ENCODE results near the gene WDR86.

Gene WDR86

GRCh38 chr7:151379534-151380198 is 30.2 kb downstream of the WDR86 start:
- Histone ChIP-seq H3K4me2 (ENCODE audit: low read length) (no peak overlapping the region), H3K4me3 (ENCODE audit: low read depth, low read length, poor library complexity, severe bottlenecking) (no peak overlapping the region), H3K9ac (ENCODE audit: low read length) (no peak overlapping the region), H3K36me3 (ENCODE audit: insufficient read depth, low read length) (peaks cover 14% of the 10 kb centered on the region; the same call in 1 of the 2 replicates), H3F3A (ENCODE audit: insufficient read depth, low read length) (no peaks in the 10 kb centered on the region), H3K79me2 (ENCODE audit: insufficient read depth, low read length) (no peaks in the 10 kb centered on the region), H3K4me1 (ENCODE audit: insufficient read depth, low read length, severe bottlenecking) (peaks cover 10% of the 10 kb centered on the region), H4K20me1 (ENCODE audit: insufficient read depth, low read length) (no peaks in the 10 kb centered on the region), H3K27ac (ENCODE audit: low read depth, low read length, poor library complexity, severe bottlenecking) (no peak overlapping the region), H3K27me3 (ENCODE audit: insufficient read depth, low read length) (peaks cover 7% of the 10 kb centered on the region), H3K9me2 (ENCODE audit: low read depth, low read length) (no peaks in the 10 kb centered on the region), H2AFZ (ENCODE audit: low read length) (no peak overlapping the region), H3K9me3 (ENCODE audit: low read length) (no peaks in the 10 kb centered on the region)
- TF ChIP-seq, protein P1, sequence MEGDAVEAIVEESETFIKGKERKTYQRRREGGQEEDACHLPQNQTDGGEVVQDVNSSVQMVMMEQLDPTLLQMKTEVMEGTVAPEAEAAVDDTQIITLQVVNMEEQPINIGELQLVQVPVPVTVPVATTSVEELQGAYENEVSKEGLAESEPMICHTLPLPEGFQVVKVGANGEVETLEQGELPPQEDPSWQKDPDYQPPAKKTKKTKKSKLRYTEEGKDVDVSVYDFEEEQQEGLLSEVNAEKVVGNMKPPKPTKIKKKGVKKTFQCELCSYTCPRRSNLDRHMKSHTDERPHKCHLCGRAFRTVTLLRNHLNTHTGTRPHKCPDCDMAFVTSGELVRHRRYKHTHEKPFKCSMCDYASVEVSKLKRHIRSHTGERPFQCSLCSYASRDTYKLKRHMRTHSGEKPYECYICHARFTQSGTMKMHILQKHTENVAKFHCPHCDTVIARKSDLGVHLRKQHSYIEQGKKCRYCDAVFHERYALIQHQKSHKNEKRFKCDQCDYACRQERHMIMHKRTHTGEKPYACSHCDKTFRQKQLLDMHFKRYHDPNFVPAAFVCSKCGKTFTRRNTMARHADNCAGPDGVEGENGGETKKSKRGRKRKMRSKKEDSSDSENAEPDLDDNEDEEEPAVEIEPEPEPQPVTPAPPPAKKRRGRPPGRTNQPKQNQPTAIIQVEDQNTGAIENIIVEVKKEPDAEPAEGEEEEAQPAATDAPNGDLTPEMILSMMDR (IDR thresholded peaks at IDR 0.05; ENCODE audit: low read length), result no peak
- no peak for TF ChIP-seq EZH2 (IDR thresholded peaks at IDR 0.05; ENCODE audit: borderline replicate concordance, low read length)

DNA sequence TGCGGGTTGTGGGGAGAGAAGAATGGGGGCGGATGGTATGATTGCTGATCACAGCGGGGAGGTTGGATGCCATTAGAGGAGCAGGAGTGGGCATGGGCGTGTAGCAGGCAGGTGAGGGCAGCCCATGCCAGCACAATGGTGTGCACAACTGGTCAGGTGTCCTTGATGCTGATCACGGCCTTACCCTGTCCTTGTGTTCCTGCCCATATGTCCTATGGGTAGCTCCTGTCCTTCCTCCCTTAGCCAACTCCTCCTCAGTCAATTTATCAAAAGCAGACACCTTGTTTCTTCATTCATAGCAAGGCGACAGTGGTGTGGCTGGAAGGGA is 30.7 kb downstream of the WDR86 start:
- Histone ChIP-seq H3K4me2 (ENCODE audit: low read length) (no peak overlapping the region), H3K4me3 (ENCODE audit: low read depth, low read length, poor library complexity, severe bottlenecking) (no peak overlapping the region), H3K27me3 (ENCODE audit: insufficient read depth, low read length) (peaks cover 4% of the 10 kb centered on the region; the same call in 1 of the 2 replicates), H3K9ac (ENCODE audit: low read length) (no peak overlapping the region), H3K79me2 (ENCODE audit: insufficient read depth, low read length) (no peaks in the 10 kb centered on the region), H3K36me3 (ENCODE audit: insufficient read depth, low read length) (peaks cover 14% of the 10 kb centered on the region; the same call in 1 of the 2 replicates), H3F3A (ENCODE audit: insufficient read depth, low read length) (no peaks in the 10 kb centered on the region), H3K9me2 (ENCODE audit: low read depth, low read length) (no peaks in the 10 kb centered on the region), H3K27ac (ENCODE audit: low read depth, low read length, poor library complexity, severe bottlenecking) (no peak overlapping the region), H4K20me1 (ENCODE audit: insufficient read depth, low read length) (no peaks in the 10 kb centered on the region), H3K9me3 (ENCODE audit: low read length) (no peaks in the 10 kb centered on the region), H3K4me1 (ENCODE audit: insufficient read depth, low read length, severe bottlenecking) (peaks cover 10% of the 10 kb centered on the region), H2AFZ (ENCODE audit: low read length) (no peak overlapping the region)
- TF ChIP-seq EZH2 (IDR thresholded peaks at IDR 0.05; ENCODE audit: borderline replicate concordance, low read length), result no peak
- TF ChIP-seq, protein P1 (IDR thresholded peaks at IDR 0.05; ENCODE audit: low read length), result no peak

DNA sequence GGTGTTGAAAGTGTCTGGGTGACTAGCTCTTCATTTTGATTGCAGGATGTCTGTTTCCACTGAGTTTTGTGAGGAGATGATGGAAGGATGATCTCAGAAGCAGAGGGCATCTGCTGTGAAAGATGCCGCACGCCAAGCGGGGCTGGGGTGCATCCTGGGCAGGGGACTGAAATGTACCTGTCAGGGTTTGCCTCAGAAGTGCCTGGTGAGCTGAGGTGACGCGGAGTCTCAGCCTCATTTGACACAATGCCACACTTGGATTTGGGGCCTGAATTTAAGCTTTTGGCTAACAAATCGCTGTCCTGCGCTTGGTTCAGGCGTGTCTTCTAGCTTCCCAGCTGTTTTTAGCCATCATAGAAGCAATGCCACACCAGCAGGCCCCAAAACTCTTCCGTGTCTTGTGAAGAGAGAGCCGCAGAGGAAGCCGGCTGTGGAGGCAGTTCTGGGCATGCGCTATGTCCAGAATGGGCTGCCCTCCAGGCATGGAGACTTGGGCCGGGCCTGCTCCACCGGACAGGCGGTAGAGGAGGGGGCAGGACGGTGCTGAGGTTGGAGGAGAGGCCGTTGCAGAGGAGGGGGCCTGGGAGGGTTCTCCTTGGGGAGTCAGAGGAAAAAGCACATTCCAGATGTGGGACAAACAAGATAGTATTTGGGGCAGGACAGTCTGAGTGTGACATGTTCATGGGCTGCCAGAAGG is 31.2 kb downstream of the WDR86 start:
- Histone ChIP-seq H4K20me1 (ENCODE audit: insufficient read depth, low read length) (no peaks in the 10 kb centered on the region), H3K27me3 (ENCODE audit: insufficient read depth, low read length) (peaks cover 4% of the 10 kb centered on the region; the same call in 1 of the 2 replicates), H3K9ac (ENCODE audit: low read length) (no peak overlapping the region), H3K27ac (ENCODE audit: low read depth, low read length, poor library complexity, severe bottlenecking) (no peak overlapping the region), H3K79me2 (ENCODE audit: insufficient read depth, low read length) (no peaks in the 10 kb centered on the region), H3K4me3 (ENCODE audit: low read depth, low read length, poor library complexity, severe bottlenecking) (no peak overlapping the region), H3F3A (ENCODE audit: insufficient read depth, low read length) (no peaks in the 10 kb centered on the region), H3K4me2 (ENCODE audit: low read length) (no peak overlapping the region), H2AFZ (ENCODE audit: low read length) (no peak overlapping the region), H3K36me3 (ENCODE audit: insufficient read depth, low read length) (peaks cover 14% of the 10 kb centered on the region; the same call in 1 of the 2 replicates), H3K9me3 (ENCODE audit: low read length) (no peaks in the 10 kb centered on the region), H3K9me2 (ENCODE audit: low read depth, low read length) (no peaks in the 10 kb centered on the region), H3K4me1 (ENCODE audit: insufficient read depth, low read length, severe bottlenecking) (peaks cover 10% of the 10 kb centered on the region)
- TF ChIP-seq, protein P1 (IDR thresholded peaks at IDR 0.05; ENCODE audit: low read length), result no peak
- no peak for TF ChIP-seq EZH2 (IDR thresholded peaks at IDR 0.05; ENCODE audit: borderline replicate concordance, low read length)
